Superior temporal gyrus (tissue), 1 donor: ENCODE measurements around the gene PNRC2.
"Not testable (repeated sequence)": the region's sequence is repeated elsewhere in the genome, so short reads cannot be mapped to it uniquely, and the experiment has no call there.

Experiments used
- DNase-seq: peaks from one replicate; pipeline ENCODE4 v3.0.0-alpha.2; 2016; ENCODE audit errors: extremely low spot score

PNRC2 gene

DNA sequence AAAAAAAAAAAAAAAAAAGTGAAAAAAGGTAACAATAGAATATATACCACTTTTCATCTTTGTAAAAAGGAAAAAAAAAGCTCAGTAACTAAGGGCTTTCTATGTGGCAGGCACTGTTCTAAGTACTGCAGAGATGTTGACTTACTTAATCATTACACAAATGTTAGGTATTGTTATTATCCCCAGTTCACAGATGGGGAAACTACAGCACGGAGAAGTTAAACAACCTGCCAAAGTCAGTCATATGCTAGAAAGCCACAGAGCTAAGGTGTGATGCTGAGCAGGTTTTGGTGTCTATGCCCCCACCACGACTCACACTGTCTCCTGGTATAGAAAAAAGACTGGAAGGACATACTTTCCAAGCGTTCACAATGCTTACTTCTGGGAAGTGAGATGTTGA, 6.6 kb upstream of the PNRC2 start:
- DNase-seq = no peak

DNA sequence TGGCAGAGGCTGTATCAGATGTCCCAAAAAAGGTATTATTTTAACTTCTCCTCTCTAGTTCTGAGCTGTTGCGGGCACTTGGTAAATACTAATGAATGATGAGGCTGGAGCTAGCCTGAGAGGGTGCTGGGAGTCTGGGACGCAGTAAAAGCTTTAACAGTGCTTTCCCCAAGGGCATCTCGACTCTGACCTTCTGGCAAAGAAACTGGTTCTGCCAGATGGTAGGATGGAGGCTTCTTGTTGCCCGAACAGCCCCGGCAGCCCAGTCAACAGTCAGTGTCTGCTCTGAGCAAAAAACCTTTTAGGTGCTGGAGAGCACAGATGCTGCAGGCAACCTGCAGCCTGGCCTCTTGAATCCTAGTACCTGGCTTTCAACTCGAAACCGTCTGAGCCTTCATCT, 2.5 kb upstream of the PNRC2 start:
- DNase-seq = no peak

DNA sequence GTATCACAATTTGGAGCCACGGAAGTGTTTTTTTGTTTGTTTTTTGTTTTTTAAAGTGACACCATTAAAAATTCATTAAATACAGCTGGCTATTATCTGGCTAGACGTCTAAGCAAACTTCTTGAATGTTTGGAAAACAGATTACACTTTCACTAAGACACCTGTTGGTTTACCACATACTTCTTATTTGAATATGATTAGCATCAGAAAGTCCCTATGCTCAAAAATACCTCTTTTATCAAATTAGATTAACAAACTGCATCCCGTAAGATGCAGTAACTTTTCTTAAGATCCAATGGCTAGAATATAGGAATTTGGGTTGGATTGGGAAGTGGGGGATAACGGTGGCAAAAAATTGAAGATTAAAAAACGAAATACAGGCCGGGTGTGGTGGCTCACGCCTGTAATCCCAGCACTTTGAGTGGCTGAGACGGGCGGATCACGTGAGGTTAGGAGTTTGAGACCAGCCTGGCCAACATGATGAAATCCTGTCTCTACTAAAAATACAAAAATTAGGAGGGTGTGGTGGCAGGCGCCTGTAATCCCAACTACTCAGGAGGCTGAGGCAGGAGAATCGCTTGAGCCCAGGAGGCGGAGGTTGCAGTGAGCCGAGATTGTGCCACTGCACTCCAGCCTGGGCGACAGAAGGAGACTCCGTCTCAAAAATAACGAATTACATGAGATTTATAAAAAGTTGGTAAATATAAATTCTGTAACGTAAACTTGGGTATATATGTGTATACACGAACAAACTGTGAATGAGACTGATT, 1.4 kb upstream of the PNRC2 start:
- not testable (repeated sequence) for DNase-seq

DNA sequence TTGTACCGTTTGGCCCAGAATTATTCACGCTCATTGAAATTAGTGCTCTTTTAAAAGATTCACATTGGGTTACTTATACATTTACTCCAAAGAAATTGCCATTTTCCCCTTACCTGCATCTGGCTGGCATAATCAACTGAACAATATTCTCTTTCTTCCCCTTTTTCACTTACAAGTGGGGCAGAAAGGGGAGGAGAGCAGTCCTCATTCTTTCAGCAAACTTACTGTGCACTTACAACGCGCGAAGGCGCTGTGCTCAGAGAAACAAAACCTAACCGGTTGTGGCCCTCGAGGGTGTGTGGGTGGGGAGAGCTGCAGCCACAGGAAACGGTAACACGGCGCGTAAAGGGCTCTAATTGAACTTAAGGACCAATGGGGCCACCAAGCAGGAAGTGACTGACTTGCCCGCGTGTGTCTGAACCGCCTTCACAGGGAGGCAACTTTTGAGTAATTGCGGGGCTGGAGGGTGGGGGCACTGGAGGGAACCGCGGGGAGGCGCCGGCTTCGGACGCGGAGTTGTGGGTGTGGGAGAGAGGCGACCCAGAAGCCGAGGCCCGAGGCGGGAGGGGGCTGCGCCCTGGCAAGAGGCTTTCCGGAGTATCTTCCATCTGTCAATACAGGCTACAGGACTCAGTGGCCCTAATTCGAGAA, 693 bp upstream of the PNRC2 start:
- peak; percentile 54 for DNase-seq

DNA sequence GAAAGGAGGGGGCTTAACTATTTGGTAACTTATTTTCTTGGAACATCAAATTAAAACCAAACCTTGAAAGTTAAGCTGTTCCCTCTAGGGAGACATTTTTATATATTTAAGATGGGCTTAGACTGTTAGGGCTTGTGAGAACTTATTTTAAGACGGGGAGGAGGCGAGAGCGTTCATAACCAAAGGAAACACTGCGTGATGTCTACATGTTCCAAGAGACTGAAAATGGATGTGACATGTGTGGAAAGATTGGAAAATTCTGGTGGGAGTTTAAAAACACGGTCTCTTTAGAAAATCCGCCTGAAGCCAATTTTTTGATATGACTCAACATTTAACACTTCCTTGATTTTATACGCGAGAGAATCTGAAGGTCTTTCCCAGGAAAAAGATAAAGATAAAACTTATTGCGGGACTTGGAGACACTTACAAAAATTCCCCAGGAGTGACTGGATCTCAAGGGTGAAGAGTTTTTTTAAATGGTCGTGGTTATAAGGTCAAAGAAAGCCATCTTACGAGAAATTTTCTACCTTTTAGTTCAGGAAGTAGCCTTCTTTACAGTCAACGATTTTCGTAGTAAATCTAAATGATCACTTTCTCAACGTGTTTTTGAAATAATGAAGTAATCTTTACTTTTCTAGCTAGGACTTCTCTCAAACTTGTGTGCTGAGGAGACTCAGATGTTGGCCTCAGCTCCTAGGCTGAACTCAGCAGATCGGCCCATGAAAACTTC, 828 bp downstream of the PNRC2 start:
- peak; percentile 75 for DNase-seq

DNA sequence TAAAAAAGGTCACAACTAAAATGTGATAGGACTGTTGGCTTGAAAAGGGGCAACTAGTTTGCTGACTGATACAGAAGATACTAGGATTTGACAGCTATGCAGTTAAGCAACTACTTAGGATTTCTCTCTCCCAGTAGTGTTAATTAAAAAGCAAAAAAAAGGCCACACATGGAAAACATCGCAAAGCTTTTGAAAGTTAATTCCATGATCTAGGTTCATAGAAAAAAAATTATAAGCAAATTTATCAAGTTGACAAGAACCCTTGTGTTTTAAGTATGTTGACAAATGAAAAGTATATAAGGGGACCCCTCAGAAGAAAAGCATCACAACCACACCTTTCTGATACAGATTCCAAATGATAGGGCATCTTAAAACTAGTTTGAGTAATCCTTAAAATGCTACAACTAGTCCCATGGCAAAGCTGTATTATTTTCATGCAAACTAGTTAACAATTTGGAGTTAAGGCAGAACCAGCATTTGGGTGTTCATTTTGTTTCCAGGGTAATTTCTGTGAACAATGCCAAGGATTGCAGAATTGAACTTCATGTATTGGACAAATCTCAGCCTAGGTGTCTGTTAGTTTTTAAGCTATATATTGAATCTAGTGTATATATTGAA, 4.1 kb downstream of the PNRC2 start:
- DNase-seq = no peak

DNA sequence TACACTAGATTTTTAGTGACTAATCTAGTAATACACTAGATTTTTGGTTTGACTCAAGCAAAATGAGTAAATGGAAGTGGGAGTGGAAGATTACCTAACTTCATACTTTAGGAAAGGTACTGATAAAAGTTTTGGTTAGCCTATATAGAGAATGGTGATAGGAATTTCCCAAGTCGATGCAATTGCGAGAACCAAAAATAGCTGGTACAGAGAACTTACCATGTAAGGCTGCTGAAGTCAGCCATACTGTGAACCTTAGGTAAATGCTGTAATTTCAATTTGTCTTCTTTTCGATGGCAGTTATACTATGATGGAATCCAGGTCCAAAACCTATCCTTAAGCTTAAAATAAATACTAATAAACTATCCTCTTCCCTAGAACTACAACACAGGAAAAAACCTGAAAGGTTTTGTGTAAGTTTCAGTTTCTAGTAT, 4.6 kb downstream of the PNRC2 start:
- no peak for DNase-seq

DNA sequence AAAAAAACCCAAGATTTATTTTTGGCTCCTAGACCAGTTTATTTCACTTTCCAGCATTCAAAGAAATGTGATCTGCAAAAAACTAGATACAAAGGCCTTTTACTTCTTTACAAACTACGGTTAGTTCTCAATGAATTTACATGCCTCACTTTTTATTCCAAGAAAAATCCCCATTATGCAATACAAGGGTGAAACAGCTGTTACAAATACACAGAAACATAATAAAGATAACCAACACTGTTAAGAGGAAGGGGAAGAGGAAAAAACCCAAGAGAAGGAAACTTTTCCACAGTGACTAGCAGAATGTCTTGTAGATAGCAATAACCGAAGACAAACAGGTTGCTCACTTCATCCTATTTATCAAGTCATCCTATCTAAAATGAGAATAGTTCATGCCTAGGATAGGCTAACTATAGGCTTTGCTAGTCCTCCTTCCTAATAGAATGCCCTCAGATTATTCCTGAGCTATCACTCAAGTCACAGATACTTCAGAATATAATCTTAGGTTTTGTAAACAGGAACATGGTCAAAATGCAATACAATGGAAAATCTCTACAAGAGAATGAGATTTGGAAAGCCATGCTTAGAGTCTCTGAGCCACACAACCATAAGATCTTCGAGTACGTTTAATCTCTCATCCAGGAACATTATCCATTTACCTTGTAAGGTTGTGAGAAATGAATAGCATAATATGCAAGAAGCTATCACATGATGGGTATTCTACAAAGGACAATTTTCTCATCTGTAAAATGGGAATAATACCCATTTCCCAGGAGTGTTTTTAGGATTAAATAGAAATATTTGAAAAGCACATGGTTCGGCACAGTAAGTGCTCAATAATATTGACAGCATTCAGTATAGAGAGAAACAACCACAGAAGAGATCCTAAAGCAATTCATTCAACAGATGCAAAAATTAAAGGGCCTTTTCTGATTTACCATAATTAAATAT, 5.4 kb downstream of the PNRC2 start:
- no peak for DNase-seq

DNA sequence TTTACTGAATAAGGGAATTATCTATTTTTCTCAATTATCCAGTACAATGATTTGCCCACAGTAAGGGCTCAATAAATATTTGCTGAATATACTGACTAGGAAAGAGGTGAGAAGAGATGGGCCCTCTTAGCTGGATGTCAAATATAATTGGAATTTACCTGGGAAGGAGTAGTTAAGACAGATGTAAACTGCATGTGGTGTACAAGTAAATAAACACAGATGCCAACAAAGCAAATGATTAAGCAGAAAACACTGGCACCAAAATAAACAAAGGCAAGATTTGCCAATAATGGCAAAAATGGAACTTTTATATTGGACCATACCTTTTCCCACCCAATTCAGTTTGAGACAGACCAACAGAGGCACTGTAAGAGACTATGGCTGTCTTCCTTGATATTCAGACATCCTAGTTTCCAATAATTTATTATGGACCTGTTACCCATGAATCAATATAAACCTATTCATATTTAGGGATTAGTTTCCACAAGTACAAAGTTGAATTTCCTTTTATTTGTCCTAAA, 7.4 kb downstream of the PNRC2 start:
- DNase-seq = no peak

DNA sequence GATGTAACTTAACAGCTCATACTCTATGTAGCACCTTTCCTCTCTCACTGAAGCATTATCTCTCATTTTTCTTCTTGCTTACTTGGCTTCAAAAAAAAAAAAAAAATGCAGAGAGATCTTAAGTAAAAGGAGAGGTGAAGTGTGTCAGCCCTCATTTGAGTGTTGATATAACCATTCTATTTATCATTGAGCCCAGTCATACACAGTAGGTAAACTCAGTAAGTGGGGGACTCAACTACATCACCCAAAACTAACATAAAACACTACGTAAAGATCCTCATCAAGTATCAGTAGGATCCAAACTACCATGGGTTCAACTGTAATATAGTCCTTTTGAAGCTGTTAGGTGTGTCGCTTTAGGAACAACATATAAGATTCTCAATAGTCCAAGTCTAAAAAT, 8.2 kb downstream of the PNRC2 start:
- DNase-seq = no peak

DNA sequence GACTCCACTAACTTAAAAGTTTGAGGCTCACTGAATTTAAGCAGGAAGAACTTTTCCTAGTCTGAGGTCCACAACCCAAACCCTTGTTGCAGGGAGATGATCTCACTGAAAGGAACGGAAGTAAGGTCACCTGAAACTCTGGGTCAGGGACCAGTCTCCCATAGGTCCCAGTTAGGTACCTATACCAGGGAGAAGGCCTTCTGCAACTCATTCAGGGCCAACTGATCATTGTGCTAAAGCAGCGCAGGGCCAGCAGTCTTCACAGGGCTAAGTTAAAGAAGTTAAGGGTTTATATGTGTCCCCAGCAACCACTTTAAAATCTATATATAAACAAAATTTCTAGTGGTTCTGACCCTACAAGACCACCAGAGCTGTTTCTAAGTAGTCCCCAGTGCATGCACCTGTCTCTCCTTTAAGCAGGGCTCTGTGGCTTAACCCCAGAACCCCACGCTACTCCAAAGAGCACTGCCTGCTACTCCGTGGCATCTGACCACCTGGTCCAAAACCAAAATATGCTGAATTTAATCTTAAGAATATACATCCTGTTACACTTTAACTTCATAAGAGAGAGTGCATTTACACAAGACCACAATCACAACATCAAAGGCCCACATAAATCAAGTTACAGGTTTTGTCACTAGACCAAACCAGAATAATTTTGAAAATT, 17.7 kb downstream of the PNRC2 start:
- DNase-seq = no peak

DNA sequence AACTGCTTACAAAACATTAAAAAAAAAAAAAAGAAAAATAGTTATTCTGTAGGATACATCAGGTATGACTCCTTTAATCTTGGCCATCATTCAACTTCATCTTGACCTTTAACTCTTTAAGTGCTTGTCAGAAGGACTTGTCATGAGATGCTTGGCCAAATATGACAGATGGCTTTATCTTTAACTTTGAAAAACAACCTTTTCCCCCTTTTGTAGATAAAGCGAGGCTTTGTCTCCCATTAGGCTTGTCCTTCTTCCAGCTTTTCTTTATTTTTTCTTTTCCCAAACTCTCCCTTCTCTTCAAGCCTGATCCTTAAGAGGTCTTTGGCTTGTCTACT, 18.2 kb downstream of the PNRC2 start:
- DNase-seq = no peak

DNA sequence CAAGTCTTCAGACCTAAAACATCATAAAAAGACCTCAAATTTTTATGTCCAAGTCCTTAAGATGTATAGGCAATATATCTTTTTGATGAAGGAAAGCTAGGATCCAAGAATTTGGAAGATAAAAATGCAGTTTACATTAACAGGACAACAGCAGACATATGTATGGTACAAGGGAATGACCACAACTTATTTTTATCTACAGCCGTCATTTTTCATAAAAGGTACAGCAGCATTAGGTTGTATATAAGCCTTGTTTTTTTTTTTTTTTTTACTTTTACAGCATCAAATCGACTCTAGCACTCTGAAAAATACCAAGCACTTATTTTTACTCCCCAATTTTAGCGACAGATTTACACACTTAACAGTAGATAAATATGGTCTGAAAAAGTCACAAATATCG, 19.2 kb downstream of the PNRC2 start:
- DNase-seq = no peak

DNA sequence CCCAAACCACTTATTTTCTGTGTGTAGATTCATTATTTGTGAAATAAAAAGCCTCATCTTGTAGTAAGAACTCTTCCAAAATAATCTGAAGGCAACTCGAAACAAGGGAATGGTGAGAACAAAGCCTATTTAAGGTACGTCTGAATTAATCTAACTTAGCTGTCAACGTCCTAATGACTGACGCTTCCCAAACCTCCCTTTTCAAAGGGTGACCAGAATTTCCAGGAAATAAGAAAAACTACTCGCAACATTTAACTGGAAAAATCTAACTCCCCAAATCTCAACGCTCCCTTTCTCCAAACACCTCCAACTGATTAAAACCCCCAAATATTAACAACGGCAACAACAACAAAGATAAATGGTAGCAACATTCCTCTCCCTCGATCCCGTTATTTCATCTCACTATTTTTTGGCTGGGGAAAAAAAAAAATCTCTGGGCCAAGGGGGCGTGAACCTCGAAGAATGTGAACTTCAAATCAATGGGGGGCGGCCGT, 19.8 kb downstream of the PNRC2 start:
- DNase-seq = no peak

DNA sequence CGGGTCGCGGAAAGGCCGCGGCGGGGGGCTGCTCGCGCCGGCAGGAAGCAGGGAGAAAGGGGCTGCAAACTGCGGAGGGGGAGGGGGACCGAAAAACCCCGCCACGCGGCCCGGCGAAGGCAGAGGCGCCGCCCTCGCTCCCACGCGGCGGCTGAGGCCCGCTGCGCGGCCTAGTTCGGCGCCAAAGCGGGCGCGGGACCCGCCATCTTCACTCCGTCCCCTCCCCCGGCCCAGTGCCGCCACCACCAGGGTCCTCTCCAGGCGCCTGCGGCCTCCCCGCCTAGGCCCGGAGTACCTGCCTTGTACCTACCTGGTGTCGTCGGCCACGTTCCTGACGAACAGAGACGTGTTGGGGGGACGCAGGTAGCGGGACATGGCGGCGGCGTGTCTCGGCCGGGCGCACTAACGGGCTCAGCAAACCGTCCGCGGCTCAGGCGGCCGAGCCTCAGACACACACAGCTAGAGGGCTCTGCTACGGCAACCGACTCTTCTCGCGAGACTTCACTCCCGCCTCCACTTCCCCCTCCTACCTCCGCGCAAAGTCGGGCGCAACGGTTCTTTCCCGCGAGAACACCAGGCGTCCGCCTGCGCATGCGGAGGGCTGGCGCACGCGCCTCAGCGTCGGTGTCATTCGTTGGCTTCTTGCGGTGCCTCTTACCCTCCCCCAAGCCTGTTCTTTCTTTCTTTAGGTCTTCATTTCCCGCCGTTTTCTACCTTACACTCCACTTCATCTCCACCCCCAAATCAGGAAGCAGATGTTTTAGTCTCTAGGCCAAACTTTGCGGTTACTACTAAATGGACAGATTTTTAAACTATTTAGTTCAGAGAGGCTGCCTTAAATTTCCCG, 20.5 kb downstream of the PNRC2 start, which contains the start of gene SRSF10:
Gene SRSF10 (minus strand): TSS at position 447 of the 847 bp plus-strand sequence. CDS start 72 bp downstream, at position 375.
- DNase-seq = peak; percentile 99

DNA sequence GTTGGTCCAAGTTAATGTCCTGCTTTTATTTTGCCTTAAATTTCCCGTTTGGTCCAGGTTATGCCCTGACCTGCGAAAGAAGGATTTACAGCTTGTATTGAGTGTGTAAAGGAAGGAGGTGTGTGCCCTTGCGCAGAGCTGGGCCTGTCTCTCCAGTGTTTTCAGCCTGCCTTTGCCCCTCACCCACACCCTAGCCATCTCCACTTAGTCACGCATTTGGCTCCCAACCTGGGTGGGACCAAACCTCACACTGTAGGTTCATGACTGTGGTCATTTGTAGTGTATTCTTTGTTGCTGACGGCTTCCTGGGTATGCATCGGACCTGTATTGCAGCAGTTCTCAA, 21.1 kb downstream of the PNRC2 start:
- no peak for DNase-seq

DNA sequence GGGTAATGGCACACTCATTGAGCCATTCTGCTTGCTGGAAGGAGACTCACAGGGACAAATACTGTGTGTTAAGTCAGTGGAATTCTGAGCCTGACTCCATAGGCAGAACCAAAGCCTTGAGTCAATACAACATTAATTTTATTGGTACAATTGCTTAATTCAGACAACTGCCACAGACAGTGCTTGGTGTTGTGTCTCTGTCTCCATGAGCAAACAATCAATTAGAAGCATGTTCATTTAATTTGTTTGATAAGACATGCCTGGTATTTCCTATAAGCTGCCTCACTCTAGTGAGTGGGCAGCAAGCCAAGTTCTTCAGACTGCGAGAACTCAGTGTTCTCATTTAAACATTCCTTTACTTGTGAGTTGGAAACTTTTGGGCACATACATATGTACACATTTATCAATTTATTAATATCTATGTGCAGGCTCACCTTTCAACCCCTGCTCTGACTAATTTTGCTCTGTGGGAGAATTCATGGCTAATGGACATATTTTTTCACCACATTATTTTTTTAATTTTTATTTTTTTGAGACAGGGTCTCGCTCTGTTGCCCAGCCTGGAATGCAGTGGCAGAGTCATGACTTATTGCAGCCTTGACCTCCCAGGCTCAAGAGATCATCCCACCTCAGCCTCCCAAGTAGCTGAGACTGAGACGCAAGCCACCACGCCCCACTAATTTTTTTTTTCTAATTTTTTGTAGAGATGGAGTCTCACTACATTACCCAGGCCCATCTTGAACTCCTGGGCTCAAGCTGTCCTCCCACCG, 25.0 kb downstream of the PNRC2 start:
- no peak for DNase-seq

DNA sequence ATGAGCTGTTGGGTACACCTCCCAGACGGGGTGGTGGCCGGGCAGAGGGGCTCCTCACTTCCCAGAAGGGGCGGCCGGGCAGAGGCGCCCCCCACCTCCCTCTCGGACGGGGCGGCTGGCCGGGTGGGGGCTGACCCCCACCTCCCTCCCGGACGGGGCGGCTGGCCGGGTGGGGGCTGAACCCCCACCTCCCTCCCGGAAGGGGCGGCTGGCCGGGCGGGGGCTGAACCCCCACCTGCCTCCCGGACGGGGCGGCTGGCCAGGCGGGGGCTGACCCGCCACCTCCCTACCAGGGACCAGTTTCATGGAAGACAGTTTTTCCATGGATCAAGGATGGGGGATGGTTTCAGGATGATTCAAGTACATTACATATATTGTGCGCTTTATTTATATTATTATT, 27.4 kb downstream of the PNRC2 start:
- not testable (repeated sequence) for DNase-seq

DNA sequence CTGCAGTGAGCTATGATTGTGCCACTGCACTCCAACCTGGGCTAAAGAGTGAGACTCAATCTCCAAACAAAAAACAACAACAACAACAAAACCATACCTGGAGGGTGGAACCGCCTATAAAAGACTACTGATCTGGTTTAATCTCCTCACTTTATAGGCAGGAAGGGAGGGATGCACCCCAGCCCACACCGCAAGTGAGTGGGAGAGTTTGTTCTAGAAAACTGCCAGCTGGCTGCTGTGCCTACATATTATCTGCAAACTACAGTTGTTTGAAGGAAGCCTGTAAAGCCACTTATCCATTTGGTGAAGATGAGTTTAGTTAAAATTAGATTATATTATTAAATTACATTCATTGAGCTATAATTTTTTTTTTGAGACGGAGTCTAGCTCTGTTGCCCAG, 29.6 kb downstream of the PNRC2 start:
- no peak for DNase-seq
